Measurements from ENCODE around the gene PPP1R11.

Gene PPP1R11

DNA sequence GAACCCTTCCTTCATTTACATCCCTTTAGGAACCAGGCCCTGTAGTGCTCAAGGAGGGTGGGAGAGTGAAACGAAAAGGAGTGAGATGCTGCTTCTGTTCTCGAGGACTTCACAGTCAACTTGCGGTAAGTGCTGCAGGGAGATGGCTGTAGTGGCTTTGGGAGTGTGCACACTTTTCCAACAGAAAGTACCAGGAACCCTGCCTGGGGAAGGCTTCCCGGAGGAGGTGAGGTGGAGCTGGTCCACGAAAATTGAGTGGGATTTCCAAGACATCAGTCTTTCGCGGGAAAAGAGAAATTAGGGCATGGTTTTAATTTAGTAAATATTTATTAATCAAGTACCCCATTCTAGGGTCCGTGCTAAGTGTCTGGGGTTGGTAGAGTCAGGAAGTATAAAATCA lies 33.2 kb downstream of the PPP1R11 start:
- TF ChIP-seq, protein P1, sequence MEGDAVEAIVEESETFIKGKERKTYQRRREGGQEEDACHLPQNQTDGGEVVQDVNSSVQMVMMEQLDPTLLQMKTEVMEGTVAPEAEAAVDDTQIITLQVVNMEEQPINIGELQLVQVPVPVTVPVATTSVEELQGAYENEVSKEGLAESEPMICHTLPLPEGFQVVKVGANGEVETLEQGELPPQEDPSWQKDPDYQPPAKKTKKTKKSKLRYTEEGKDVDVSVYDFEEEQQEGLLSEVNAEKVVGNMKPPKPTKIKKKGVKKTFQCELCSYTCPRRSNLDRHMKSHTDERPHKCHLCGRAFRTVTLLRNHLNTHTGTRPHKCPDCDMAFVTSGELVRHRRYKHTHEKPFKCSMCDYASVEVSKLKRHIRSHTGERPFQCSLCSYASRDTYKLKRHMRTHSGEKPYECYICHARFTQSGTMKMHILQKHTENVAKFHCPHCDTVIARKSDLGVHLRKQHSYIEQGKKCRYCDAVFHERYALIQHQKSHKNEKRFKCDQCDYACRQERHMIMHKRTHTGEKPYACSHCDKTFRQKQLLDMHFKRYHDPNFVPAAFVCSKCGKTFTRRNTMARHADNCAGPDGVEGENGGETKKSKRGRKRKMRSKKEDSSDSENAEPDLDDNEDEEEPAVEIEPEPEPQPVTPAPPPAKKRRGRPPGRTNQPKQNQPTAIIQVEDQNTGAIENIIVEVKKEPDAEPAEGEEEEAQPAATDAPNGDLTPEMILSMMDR (conservative IDR thresholded peaks at IDR 0.05; ENCODE audit: low read depth, low read length): no peak
- H3K4me3 ChIP-seq (ENCODE audit: low read length): no peak overlapping the region
- no peak for DNase-seq (ENCODE audit: low read depth)

DNA sequence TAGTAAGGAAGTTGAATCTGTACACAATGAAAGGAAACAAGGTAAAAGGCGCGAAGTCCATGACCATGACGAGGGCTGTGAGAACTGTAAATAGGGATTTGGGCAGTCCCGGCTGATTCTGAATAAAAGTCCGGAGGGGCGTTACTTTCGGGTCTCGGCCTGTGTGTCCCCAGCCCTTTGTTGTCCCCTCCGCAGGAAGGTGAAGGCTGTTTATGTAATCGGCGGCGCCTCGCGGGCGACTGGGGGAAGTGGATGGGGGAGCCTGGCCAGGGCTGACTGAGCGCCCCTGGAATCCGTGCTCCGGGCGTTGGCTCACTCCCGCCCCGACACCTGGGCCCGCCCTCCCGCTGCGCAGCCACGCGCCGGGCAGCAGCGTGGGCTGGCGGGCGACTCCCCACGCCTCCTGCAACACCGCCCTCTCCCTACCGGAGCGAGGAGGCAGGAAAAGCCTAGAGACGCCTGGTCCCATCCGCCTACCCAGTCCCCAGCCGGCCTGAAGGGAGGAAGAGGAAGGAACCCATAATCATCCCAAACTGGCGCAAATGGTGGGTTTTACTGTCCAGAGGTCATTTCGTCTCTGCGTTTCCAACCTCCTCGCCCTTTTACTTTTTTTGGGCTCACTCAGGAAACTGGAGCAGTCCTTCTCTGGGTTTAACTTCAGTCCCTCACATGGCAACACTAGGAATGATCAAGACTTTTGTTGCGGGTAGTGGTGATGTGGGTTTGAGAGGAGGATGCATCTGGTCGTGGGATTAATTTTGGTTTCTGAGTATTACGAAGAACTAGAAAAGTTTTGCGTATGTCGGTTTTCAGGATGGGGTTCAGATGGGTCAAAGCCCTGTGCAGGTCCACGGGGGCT lies 33.8 kb downstream of the PPP1R11 start:
- H3K4me3 ChIP-seq (ENCODE audit: low read length): no peak overlapping the region
- TF ChIP-seq, protein P1 (conservative IDR thresholded peaks at IDR 0.05; ENCODE audit: low read depth, low read length): no peak
- no peak for DNase-seq (ENCODE audit: low read depth)

DNA sequence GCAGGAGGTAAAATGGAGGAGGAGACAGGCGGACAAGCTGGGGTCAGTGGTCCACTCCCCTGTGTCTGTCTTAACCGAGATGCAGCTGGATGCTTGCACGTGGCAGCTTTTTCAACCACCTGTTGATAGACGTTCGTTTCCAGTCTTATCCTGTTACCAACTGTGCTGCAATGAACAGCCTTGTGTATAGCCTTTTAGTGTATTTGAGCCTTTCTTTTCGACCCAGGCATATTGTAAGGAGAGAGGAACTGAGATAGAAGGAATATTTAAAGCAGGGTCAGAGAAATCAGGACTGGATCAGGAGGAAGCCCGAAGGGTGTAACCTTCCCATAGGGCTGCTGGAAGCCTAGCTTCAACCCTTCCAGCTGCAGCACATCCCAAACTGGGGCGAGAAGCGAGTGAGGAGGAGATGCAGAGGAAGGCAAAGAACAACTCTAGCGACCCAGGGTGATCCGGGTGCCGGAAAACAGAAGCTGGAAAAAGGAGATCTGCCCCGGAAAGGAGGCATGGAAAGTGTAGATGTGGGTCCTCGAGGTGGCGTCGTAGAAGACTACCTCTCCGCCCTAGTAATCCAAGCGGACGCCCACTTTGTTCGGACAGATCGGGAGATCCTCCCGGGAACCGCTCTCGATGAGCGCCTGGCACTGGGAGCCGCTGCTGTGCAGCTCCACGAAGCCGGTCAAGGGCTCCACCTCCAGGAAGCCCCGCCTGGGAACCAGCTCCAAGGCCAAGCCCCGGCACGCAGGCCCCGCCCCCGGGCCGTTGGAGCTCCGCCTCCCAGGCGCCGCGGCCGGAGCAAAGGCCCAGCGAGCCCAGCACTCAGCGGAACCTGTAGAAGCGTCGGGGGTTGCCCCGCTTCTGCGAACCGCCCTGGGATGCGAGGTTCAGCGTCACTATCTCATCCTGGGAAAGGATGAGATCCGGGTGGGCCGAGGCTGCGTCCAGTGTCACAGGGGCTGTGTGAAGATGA lies 34.7 kb downstream of the PPP1R11 start:
- TF ChIP-seq, protein P1 (conservative IDR thresholded peaks at IDR 0.05; ENCODE audit: low read depth, low read length): no peak
- DNase-seq (ENCODE audit: low read depth): peak; percentile 40
- peak overlapping the region; percentile 54 for H3K4me3 ChIP-seq (ENCODE audit: low read length)

DNA sequence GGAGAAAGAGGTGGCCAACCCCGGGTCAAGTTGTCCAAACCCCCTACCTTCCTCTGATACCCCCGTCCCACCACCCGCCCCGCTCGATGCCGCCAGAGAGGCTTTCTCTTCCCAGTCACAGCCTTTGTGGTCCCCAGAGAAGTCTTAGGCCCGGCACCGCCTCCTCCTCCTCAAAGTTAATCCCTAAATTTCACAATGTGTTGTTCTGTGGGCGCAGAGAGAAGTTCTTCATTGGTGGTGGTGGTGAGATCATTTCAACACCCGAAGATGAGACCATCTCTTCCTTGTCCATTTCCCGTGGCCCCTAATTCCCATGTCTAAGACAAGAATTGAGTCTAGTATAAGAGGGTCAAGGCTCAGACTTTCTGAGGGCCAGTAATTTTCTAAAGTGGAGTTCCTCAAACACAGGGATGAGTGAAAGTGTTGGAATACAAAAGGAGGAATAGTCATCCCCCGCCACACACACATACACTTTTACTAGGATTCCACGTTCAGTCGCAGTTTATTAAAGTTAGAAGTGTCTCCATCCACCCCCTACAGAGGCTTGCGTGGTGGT lies 35.5 kb downstream of the PPP1R11 start:
- no peak for DNase-seq (ENCODE audit: low read depth)
- peak overlapping the region; percentile 54 for H3K4me3 ChIP-seq (ENCODE audit: low read length)
- TF ChIP-seq, protein P1 (conservative IDR thresholded peaks at IDR 0.05; ENCODE audit: low read depth, low read length): no peak

GRCh38 chr6:30102970-30103871 lies 36.2 kb downstream of the PPP1R11 start:
- peak; percentile 36 for DNase-seq (ENCODE audit: low read depth)
- H3K4me3 ChIP-seq (ENCODE audit: low read length): peak overlapping the region; percentile 40
- TF ChIP-seq, protein P1 (conservative IDR thresholded peaks at IDR 0.05; ENCODE audit: low read depth, low read length): peak; percentile 91

GRCh38 chr6:30103872-30104179 lies 36.8 kb downstream of the PPP1R11 start:
- no peak overlapping the region for H3K4me3 ChIP-seq (ENCODE audit: low read length)
- TF ChIP-seq, protein P1 (conservative IDR thresholded peaks at IDR 0.05; ENCODE audit: low read depth, low read length): no peak
- no peak for DNase-seq (ENCODE audit: low read depth)

Data from retinal pigment epithelial cell (primary cell).